Right atrium auricular region (tissue), 2 donors: ENCODE data around the gene CLDN1. TPM values are rescaled to one million over a fixed set of nuclear protein-coding genes. Genes with fewer than 3 reads are reported as not detected.

Source experiments
- total RNA-seq, 2 donors: library from RNA; depleted of rRNA; stranded (reverse); fragments of >200 nt; gene quantifications; one replicate each; pipeline ENCODE4 v1.1.0, GENCODE V29; 2016

The CLDN1 gene
- total RNA-seq, 2 donors from 2014 or later, result 9.0 to 12.7 TPM

Other genes starting within 250 kb of the CLDN1 start
- 1 to 10 TPM; 5.1 to 5.4 TPM for gene P3H2, start 201.5 kb downstream of the CLDN1 start, total RNA-seq
- gene CLDN16, start 65.7 kb upstream of the CLDN1 start, total RNA-seq, result under 1 TPM in 1 of 2 donors, not detected in 1; 0.16 TPM
- not detected for gene TMEM207, start 127.5 kb upstream of the CLDN1 start, total RNA-seq
- gene IL1RAP, start 191.6 kb upstream of the CLDN1 start, total RNA-seq, result 1 to 10 TPM; 3.4 to 6.3 TPM